Transverse colon (tissue), 4 donors: ENCODE measurements around the gene DRD3.

Experiments used
- EP300 ChIP-seq: sonication (generic); formaldehyde crosslinking; IDR thresholded peaks from one replicate; pipeline ENCODE4 v1.6.1; 2017; ENCODE audit warnings: antibody characterized with exemption, low read depth
- POLR2A ChIP-seq: fragments of 450-650 bp; IDR thresholded peaks from one replicate; pipeline ENCODE4 v1.6.1; 2016; ENCODE audit warnings: antibody characterized with exemption, mild to moderate bottlenecking, moderate library complexity
- POLR2AphosphoS5 ChIP-seq, 3 donors: sonication (generic); formaldehyde crosslinking; IDR thresholded peaks; one replicate each; pipeline ENCODE4 v1.6.1; 2016; ENCODE audit warnings: antibody characterized with exemption in 3 of 3
- TF ChIP-seq, protein P1 (sequence below), 5 experiments: fragments of 200-600 bp in 3 of 5; fragments of 450-650 bp in 2 of 5; sonication (generic) in 3 of 5; IDR thresholded peaks; 1 replicate in 2 of 5; 2 replicates in 3 of 5; pipeline ENCODE4 v1.5.1; 2016 to 2017; ENCODE audit warnings: antibody characterized with exemption in 5 of 5, inconsistent platforms in 3 of 5, mild to moderate bottlenecking in 2 of 5, moderate library complexity in 1 of 5

- TF ChIP-seq, protein P1, sequence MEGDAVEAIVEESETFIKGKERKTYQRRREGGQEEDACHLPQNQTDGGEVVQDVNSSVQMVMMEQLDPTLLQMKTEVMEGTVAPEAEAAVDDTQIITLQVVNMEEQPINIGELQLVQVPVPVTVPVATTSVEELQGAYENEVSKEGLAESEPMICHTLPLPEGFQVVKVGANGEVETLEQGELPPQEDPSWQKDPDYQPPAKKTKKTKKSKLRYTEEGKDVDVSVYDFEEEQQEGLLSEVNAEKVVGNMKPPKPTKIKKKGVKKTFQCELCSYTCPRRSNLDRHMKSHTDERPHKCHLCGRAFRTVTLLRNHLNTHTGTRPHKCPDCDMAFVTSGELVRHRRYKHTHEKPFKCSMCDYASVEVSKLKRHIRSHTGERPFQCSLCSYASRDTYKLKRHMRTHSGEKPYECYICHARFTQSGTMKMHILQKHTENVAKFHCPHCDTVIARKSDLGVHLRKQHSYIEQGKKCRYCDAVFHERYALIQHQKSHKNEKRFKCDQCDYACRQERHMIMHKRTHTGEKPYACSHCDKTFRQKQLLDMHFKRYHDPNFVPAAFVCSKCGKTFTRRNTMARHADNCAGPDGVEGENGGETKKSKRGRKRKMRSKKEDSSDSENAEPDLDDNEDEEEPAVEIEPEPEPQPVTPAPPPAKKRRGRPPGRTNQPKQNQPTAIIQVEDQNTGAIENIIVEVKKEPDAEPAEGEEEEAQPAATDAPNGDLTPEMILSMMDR (IDR thresholded peaks at IDR 0.05): no peak
- TF ChIP-seq POLR2AphosphoS5 (IDR thresholded peaks at IDR 0.05) (no peak), POLR2A (no peak), EP300 (no peak)
Observed at GRCh38 chr3:114110439-114110838, 68.4 kb downstream of the DRD3 start.
